ENCODE data around the gene SPEM1. TPM values are rescaled to one million over a fixed set of nuclear protein-coding genes. Genes with fewer than 3 reads are reported as not detected.

Gene SPEM1
- total and polyA plus RNA-seq, 2 of the 13 experiments (the other 11 are each of a cell fraction or from before 2014, with no cell fraction given), result not detected

DNA sequence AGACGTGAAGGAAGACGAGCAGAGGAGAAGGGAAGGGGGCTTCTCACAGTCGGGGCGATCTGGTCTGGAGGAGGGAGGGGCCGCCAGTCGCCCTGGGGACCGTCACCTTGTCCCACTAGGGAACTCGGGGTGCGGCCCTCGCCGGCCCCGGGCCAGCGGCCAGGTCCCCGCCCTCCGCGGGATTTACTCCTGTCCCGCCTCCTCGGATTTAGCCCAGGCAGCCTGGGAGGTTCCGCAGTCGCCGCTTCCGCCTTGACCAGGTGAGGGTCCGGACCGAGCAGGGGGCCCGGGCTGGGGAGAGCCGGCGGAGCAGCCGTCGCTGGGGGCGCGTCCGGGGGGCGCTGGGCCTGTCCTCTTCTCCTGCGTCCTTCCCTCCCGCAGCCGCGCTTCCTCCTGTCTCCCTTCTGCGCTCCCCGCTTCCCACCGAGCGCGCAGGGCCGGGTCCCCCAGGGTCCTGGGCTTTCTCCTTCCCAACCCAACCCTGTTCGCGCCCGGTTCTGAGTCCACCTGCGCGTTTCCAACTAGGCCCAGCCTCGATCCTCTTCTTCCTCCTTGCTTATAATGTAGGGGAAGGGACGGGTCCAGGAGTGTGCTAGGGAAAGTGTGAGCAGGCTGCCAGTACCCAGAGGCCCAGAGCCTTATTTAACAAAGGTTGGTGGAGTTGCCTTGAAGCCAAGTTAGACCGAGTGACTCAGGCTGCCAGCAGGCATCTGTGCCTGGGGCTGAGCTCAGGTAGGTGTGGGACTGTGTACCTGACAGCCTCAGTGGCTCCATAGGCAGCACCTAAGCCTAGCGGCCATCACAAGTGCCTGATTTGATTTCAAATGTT lies 39.1 kb upstream of the SPEM1 start, which contains the start of gene TNK1 (continued):
- TF ChIP-seq HNRNPLL (IDR thresholded peaks at IDR 0.05; ENCODE audit: low read depth, low read length, poor library complexity, severe bottlenecking) (peak; percentile 56), ZBTB21 (CRISPR knock-in tag; IDR thresholded peaks at IDR 0.05) (no peak), NFRKB (IDR thresholded peaks at IDR 0.05) (no peak), CBX1 (IDR thresholded peaks at IDR 0.05; ENCODE audit: low read depth) (no peak), HNRNPUL1 (IDR thresholded peaks at IDR 0.05; ENCODE audit: low read depth, low read length) (no peak), IRF2 (CRISPR knock-in tag; IDR thresholded peaks at IDR 0.05) (0 out of 2 replicates have a peak, but pooled peaks have one; percentile 9), ZNF138 (CRISPR knock-in tag; IDR thresholded peaks at IDR 0.05; ENCODE audit: low read depth) (0 out of 2 replicates have a peak, but pooled peaks have one; percentile 48), SMARCE1 (IDR thresholded peaks at IDR 0.05; ENCODE audit: borderline replicate concordance) (no peak), TMF1 (CRISPR knock-in tag; IDR thresholded peaks at IDR 0.05; ENCODE audit: low read depth) (no peak), ZNF34 (CRISPR knock-in tag; IDR thresholded peaks at IDR 0.05; ENCODE audit: borderline replicate concordance) (no peak; the same call in 1 of the 2 replicates), POLR2G (IDR thresholded peaks at IDR 0.05; ENCODE audit: low read depth, low read length) (peak; percentile 77), ZNF782 (CRISPR knock-in tag; IDR thresholded peaks at IDR 0.05; ENCODE audit: borderline replicate concordance) (no peak), HES4 (CRISPR knock-in tag; IDR thresholded peaks at IDR 0.05; ENCODE audit: borderline replicate concordance) (0 out of 2 replicates have a peak, but pooled peaks have one; percentile 41), SYNCRIP (IDR thresholded peaks at IDR 0.05; ENCODE audit: insufficient read depth, low read depth, low read length) (no peak), DZIP1 (CRISPR knock-in tag; IDR thresholded peaks at IDR 0.05) (no peak), ARNT2 (CRISPR knock-in tag; IDR thresholded peaks at IDR 0.05; ENCODE audit: low read depth) (no peak), ZNF598 (CRISPR knock-in tag; IDR thresholded peaks at IDR 0.05; ENCODE audit: borderline replicate concordance) (no peak), MAFF (IDR thresholded peaks at IDR 0.05; ENCODE audit: low read depth, low read length) (no peak), MTA1 (CRISPR knock-in tag; IDR thresholded peaks at IDR 0.05; ENCODE audit: borderline replicate concordance) (0 out of 2 replicates have a peak, but pooled peaks have one; percentile 29), ZNF382 (CRISPR knock-in tag; IDR thresholded peaks at IDR 0.05; ENCODE audit: borderline replicate concordance) (no peak), SPEN (CRISPR knock-in tag; IDR thresholded peaks at IDR 0.05; ENCODE audit: low read depth) (no peak), EZH2 (conservative IDR thresholded peaks at IDR 0.05; ENCODE audit: low read depth, low read length) (no peak), NFKBIZ (CRISPR knock-in tag; IDR thresholded peaks at IDR 0.05) (no peak), NCOA5 (CRISPR knock-in tag; IDR thresholded peaks at IDR 0.05) (no peak), ZNF747 (CRISPR knock-in tag; IDR thresholded peaks at IDR 0.05; ENCODE audit: borderline replicate concordance) (no peak), PHF20 (CRISPR knock-in tag; IDR thresholded peaks at IDR 0.05) (peak; percentile 68), RBFOX2 (IDR thresholded peaks at IDR 0.05; ENCODE audit: low read depth, low read length) (peak; percentile 74), SOX5 (CRISPR knock-in tag; IDR thresholded peaks at IDR 0.05; ENCODE audit: borderline replicate concordance) (no peak)
- TF ChIP-seq, protein P1, sequence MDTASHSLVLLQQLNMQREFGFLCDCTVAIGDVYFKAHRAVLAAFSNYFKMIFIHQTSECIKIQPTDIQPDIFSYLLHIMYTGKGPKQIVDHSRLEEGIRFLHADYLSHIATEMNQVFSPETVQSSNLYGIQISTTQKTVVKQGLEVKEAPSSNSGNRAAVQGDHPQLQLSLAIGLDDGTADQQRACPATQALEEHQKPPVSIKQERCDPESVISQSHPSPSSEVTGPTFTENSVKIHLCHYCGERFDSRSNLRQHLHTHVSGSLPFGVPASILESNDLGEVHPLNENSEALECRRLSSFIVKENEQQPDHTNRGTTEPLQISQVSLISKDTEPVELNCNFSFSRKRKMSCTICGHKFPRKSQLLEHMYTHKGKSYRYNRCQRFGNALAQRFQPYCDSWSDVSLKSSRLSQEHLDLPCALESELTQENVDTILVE (CRISPR knock-in tag; IDR thresholded peaks at IDR 0.05), result no peak
